K562 (cell line): Measurements from ENCODE around the gene IBA57. TPM values are rescaled to one million over a fixed set of nuclear protein-coding genes. Genes with fewer than 3 reads are reported as not detected.

Experiments used
- CBX1 ChIP-seq: sonication (generic); IDR thresholded peaks from 2 replicates; pipeline ENCODE4 v1.6.1; 2016; ENCODE audit warnings: antibody characterized with exemption, low read depth, mild to moderate bottlenecking
- ETV6 ChIP-seq, 3 experiments: fragments of 150-350 bp in 1 of 3; sonication (generic) in 1 of 3; formaldehyde crosslinking in 1 of 3; IDR thresholded peaks; 2 replicates each; pipeline versions ENCODE4 v1.6.1 to v1.8.0; 2014 to 2022; ENCODE audit warnings: borderline replicate concordance in 2 of 3, low read depth in 2 of 3, antibody characterized with exemption in 1 of 3, low read length in 1 of 3, mild to moderate bottlenecking in 1 of 3, missing genetic modification reagents in 1 of 3
- FIP1L1 ChIP-seq: fragments of 200-400 bp; formaldehyde crosslinking; IDR thresholded peaks from 2 replicates; pipeline ENCODE4 v1.6.1; 2018; ENCODE audit warnings: mild to moderate bottlenecking, low read depth, low read length; ENCODE audit not compliant: poor library complexity, severe bottlenecking
- FOXP1 ChIP-seq: sonication (generic); formaldehyde crosslinking; IDR thresholded peaks from 2 replicates; pipeline ENCODE4 v1.8.0; 2022; ENCODE audit warnings: mild to moderate bottlenecking, missing genetic modification reagents
- L3MBTL2 ChIP-seq: fragments of 450-650 bp; IDR thresholded peaks from 2 replicates; pipeline ENCODE4 v1.6.1; 2016; ENCODE audit warnings: mild to moderate bottlenecking, moderate library complexity
- MEIS2 ChIP-seq: fragments of 450-650 bp; IDR thresholded peaks from 2 replicates; pipeline ENCODE4 v1.6.1; 2014; ENCODE audit warnings: mild to moderate bottlenecking; ENCODE audit not compliant: partially characterized antibody
- NCOA1 ChIP-seq: fragments of 450-650 bp; IDR thresholded peaks from 2 replicates; pipeline ENCODE4 v1.6.1; 2016; ENCODE audit warnings: low read depth
- RCOR1 ChIP-seq, 2 experiments: IDR thresholded peaks; 2 replicates each; pipeline ENCODE4 v1.6.1; 2012; ENCODE audit warnings: low read depth in 2 of 2, low read length in 2 of 2, borderline replicate concordance in 1 of 2, improper control_type of control experiment in 1 of 2
- SMAD4 ChIP-seq: fragments of 250-450 bp; sonication (Bioruptor Pico); conservative IDR thresholded peaks from 2 replicates; pipeline ENCODE4 v1.8.0; 2021; ENCODE audit warnings: inconsistent platforms, mild to moderate bottlenecking, moderate library complexity
- SPI1 ChIP-seq: IDR thresholded peaks from 2 replicates; pipeline ENCODE4 v1.6.1; 2011; ENCODE audit warnings: low read depth, low read length, control low read depth, borderline replicate concordance
- ZNF165 ChIP-seq: fragments of 250-450 bp; sonication (Bioruptor Pico); IDR thresholded peaks from 2 replicates; pipeline ENCODE4 v1.4.0; 2020; ENCODE audit warnings: borderline replicate concordance
- ZNF57 ChIP-seq: fragments of 450-650 bp; formaldehyde crosslinking; IDR thresholded peaks from 2 replicates; pipeline ENCODE4 v1.4.0; 2020; ENCODE audit warnings: mild to moderate bottlenecking, moderate library complexity
- ZNF668 ChIP-seq: fragments of 250-450 bp; sonication (Bioruptor Pico); IDR thresholded peaks from 2 replicates; pipeline ENCODE4 v1.8.0; 2022; ENCODE audit warnings: mild to moderate bottlenecking, inconsistent platforms
- polyA plus RNA-seq, 8 experiments: library from polyadenylated mRNA; depleted of rRNA in 4 of 8; stranded (reverse) in 5 of 8; unstranded in 3 of 8; fragments of >200 nt; fragmentation: Nextera tagmentation in 2 of 8; fragmentation: Illumina TruSeq in 1 of 8; extraction: Ambion mirVana in 2 of 8; extraction: Trizol in 1 of 8; gene quantifications; 2 replicates each; pipeline versions ENCODE4 v1.2.1 to v1.2.3, GENCODE V29; 2011 to 2014; ENCODE audit warnings: inconsistent platforms in 1 of 8, missing spikeins in 1 of 8
- total RNA-seq, 7 experiments: library from RNA; depleted of rRNA in 6 of 7; stranded (reverse); fragments of >200 nt in 6 of 7; fragmentation: Illumina TruSeq in 2 of 7; extraction: Trizol in 2 of 7; gene quantifications; 2 replicates each; pipeline versions ENCODE4 v1.2.1 to v1.2.3, GENCODE V29; 2011 to 2021; ENCODE audit warnings: low replicate concordance in 1 of 7
- TF ChIP-seq, protein P1 (sequence below): sonication (generic); formaldehyde crosslinking; IDR thresholded peaks from 2 replicates; pipeline ENCODE4 v1.8.0; 2022; ENCODE audit warnings: mild to moderate bottlenecking, missing genetic modification reagents
- TF ChIP-seq, protein P2 (sequence below): sonication (generic); formaldehyde crosslinking; IDR thresholded peaks from 2 replicates; pipeline ENCODE4 v1.8.0; 2022; ENCODE audit warnings: mild to moderate bottlenecking, missing genetic modification reagents
- TF ChIP-seq, protein P3 (sequence below): fragments of 450-650 bp; formaldehyde crosslinking; conservative IDR thresholded peaks from 2 replicates; pipeline ENCODE4 v1.4.0; 2022; ENCODE audit warnings: mild to moderate bottlenecking, missing genetic modification characterization
- TF ChIP-seq, protein P4 (sequence below): sonication (generic); formaldehyde crosslinking; IDR thresholded peaks from 2 replicates; pipeline ENCODE4 v1.8.0; 2022; ENCODE audit warnings: mild to moderate bottlenecking, missing genetic modification reagents, borderline replicate concordance

IBA57 gene
- total and polyA plus RNA-seq, 9 of the 15 experiments (the other 6 are each of a cell fraction or from before 2014, with no cell fraction given) = 0.77 to 15.5 (median 2.7) TPM

DNA sequence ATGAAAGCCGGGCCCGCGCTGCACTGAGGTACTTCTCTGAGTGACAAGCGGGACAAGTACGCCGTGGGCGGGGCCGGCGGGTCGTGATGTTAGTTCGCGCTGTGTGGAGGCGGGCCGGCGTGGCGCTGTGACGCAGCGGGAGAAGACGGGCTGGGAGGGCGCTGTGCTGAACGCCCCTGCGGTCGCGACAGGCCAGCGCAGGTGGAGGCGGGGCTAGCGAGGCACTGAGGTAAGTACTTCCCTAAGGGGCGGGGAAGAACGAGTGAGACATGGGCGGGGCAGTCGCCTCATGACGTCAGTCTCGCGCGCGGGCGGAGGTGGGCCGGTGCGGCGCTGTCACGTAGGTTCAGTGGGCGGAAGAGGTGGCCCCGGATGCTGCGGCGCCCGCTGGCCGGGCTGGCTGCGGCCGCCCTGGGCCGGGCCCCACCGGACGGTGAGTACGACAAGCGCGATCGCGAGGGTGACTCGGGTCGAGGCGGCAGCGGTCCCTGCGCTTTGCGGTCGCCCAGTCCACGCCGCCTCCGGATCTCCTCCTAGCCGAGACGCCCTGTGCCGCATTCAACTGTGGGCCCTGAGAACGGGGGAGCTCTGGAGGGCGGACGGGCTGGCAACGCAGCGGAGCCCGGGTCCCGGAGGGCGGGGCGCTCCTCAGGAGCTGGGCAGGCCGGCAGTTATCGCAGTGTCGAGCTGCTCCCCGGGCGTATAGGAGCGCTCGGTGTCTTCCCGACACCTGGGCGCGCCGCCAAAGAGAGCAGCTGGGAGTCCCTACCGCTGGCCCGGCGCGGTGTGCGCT is 25.5 kb upstream of the IBA57 start, which contains the start of gene GUK1 (continued):
- TF ChIP-seq MEIS2 (peak; percentile 96), FIP1L1 (peak; percentile 34), FOXP1 (CRISPR knock-in tag) (0 out of 2 replicates have a peak, but pooled peaks have one; percentile 63), ETV6 (IDR thresholded peaks at IDR 0.05; ENCODE audit: borderline replicate concordance in 1 of 2, low read depth in 2 of 2, low read length in 1 of 2) (no peak), ETV6 (CRISPR knock-in tag; IDR thresholded peaks at IDR 0.05; ENCODE audit: borderline replicate concordance) (peak; percentile 86), NCOA1 (peak; percentile 96), ZNF165 (CRISPR knock-in tag) (no peak), ZNF668 (CRISPR knock-in tag) (peak; percentile 52; the same call in 1 of the 2 replicates), L3MBTL2 (peak; percentile 30; the same call in 1 of the 2 replicates), RCOR1 (IDR thresholded peaks at IDR 0.05; ENCODE audit: borderline replicate concordance in 1 of 2, low read depth in 2 of 2, low read length in 2 of 2) (peak in 1 of 2 experiments; percentile 67; a peak in 1 of 4 replicates), SPI1 (peak; percentile 24; the same call in 1 of the 2 replicates), SMAD4 (CRISPR knock-in tag) (peak; percentile 83), CBX1 (peak; percentile 34; the same call in 1 of the 2 replicates), ZNF57 (CRISPR knock-in tag) (no peak)
- TF ChIP-seq, protein P1, sequence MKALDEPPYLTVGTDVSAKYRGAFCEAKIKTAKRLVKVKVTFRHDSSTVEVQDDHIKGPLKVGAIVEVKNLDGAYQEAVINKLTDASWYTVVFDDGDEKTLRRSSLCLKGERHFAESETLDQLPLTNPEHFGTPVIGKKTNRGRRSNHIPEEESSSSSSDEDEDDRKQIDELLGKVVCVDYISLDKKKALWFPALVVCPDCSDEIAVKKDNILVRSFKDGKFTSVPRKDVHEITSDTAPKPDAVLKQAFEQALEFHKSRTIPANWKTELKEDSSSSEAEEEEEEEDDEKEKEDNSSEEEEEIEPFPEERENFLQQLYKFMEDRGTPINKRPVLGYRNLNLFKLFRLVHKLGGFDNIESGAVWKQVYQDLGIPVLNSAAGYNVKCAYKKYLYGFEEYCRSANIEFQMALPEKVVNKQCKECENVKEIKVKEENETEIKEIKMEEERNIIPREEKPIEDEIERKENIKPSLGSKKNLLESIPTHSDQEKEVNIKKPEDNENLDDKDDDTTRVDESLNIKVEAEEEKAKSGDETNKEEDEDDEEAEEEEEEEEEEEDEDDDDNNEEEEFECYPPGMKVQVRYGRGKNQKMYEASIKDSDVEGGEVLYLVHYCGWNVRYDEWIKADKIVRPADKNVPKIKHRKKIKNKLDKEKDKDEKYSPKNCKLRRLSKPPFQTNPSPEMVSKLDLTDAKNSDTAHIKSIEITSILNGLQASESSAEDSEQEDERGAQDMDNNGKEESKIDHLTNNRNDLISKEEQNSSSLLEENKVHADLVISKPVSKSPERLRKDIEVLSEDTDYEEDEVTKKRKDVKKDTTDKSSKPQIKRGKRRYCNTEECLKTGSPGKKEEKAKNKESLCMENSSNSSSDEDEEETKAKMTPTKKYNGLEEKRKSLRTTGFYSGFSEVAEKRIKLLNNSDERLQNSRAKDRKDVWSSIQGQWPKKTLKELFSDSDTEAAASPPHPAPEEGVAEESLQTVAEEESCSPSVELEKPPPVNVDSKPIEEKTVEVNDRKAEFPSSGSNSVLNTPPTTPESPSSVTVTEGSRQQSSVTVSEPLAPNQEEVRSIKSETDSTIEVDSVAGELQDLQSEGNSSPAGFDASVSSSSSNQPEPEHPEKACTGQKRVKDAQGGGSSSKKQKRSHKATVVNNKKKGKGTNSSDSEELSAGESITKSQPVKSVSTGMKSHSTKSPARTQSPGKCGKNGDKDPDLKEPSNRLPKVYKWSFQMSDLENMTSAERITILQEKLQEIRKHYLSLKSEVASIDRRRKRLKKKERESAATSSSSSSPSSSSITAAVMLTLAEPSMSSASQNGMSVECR (CRISPR knock-in tag) = peak; percentile 81
- TF ChIP-seq, protein P2, sequence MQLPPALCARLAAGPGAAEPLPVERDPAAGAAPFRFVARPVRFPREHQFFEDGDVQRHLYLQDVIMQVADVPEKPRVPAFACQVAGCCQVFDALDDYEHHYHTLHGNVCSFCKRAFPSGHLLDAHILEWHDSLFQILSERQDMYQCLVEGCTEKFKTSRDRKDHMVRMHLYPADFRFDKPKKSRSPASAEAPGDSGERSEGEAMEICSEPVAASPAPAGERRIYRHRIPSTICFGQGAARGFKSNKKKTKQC = peak; percentile 81
- TF ChIP-seq, protein P3, sequence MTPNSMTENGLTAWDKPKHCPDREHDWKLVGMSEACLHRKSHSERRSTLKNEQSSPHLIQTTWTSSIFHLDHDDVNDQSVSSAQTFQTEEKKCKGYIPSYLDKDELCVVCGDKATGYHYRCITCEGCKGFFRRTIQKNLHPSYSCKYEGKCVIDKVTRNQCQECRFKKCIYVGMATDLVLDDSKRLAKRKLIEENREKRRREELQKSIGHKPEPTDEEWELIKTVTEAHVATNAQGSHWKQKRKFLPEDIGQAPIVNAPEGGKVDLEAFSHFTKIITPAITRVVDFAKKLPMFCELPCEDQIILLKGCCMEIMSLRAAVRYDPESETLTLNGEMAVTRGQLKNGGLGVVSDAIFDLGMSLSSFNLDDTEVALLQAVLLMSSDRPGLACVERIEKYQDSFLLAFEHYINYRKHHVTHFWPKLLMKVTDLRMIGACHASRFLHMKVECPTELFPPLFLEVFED (CRISPR knock-in tag) = no peak
- TF ChIP-seq, protein P4, sequence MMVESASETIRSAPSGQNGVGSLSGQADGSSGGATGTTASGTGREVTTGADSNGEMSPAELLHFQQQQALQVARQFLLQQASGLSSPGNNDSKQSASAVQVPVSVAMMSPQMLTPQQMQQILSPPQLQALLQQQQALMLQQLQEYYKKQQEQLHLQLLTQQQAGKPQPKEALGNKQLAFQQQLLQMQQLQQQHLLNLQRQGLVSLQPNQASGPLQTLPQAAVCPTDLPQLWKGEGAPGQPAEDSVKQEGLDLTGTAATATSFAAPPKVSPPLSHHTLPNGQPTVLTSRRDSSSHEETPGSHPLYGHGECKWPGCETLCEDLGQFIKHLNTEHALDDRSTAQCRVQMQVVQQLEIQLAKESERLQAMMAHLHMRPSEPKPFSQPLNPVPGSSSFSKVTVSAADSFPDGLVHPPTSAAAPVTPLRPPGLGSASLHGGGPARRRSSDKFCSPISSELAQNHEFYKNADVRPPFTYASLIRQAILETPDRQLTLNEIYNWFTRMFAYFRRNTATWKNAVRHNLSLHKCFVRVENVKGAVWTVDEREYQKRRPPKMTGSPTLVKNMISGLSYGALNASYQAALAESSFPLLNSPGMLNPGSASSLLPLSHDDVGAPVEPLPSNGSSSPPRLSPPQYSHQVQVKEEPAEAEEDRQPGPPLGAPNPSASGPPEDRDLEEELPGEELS (CRISPR knock-in tag) = peak; percentile 84; the same call in 1 of the 2 replicates
